GM19043 (cell line): ENCODE results near the gene KLHL22.
A peak's percentile ranks its signal among the peaks of the same experiment; 100 is the strongest.
"Not testable (repeated sequence)": the region's sequence is repeated elsewhere in the genome, so short reads cannot be mapped to it uniquely, and the experiment has no call there.

Experiments used
- ATAC-seq: cut with Tn5 transposase; IDR thresholded peaks from one replicate; pipeline ENCODE4 v1.9.1; 2021; ENCODE audit warnings: low read depth; ENCODE audit not compliant: unreplicated experiment

Gene KLHL22

GRCh38 chr22:20494978-20495860 is at the start of gene KLHL22:
Gene KLHL22 (minus strand): TSS chr22:20495795. CDS start chr22:20489211, 6,584 bp downstream.
- peak; percentile 29 for ATAC-seq

GRCh38 chr22:20545318-20545634 is 49.7 kb upstream of the KLHL22 start:
- not testable (repeated sequence) for ATAC-seq

GRCh38 chr22:20542736-20543135 is 47.1 kb upstream of the KLHL22 start:
- ATAC-seq: no peak

GRCh38 chr22:20542055-20542454 is 46.5 kb upstream of the KLHL22 start:
- ATAC-seq: no peak

GRCh38 chr22:20538875-20539274 is 43.3 kb upstream of the KLHL22 start:
- ATAC-seq: not testable (repeated sequence)

GRCh38 chr22:20537983-20538382 is 42.4 kb upstream of the KLHL22 start:
- ATAC-seq: no peak

GRCh38 chr22:20537325-20537756 is 41.7 kb upstream of the KLHL22 start:
- no peak for ATAC-seq

GRCh38 chr22:20536590-20537324 is 41.2 kb upstream of the KLHL22 start:
- ATAC-seq: no peak

GRCh38 chr22:20533879-20534265 is 38.3 kb upstream of the KLHL22 start:
- no peak for ATAC-seq

- ATAC-seq: no peak
Observed at GRCh38 chr22:20533095-20533878, 37.7 kb upstream of the KLHL22 start.

GRCh38 chr22:20532256-20532993 is 36.8 kb upstream of the KLHL22 start:
- no peak for ATAC-seq

- ATAC-seq: no peak
Observed at GRCh38 chr22:20531404-20532201, 36.0 kb upstream of the KLHL22 start.

- no peak for ATAC-seq
Observed at GRCh38 chr22:20531154-20531403, 35.5 kb upstream of the KLHL22 start.

GRCh38 chr22:20530368-20531153 is 35.0 kb upstream of the KLHL22 start:
- no peak for ATAC-seq

- ATAC-seq: no peak
Observed at GRCh38 chr22:20528405-20528978, 32.9 kb upstream of the KLHL22 start.

GRCh38 chr22:20526628-20527355 is 31.2 kb upstream of the KLHL22 start:
- ATAC-seq: no peak

- no peak for ATAC-seq
Observed at GRCh38 chr22:20526305-20526627, 30.7 kb upstream of the KLHL22 start.

GRCh38 chr22:20525048-20525447 is 29.5 kb upstream of the KLHL22 start:
- no peak for ATAC-seq
